HG03025 (cell line): ENCODE results near the gene CLIC1.

Experiments
- ATAC-seq: cut with Tn5 transposase; IDR thresholded peaks from one replicate; pipeline ENCODE4 v1.9.1; 2021; ENCODE audit warnings: mild to moderate bottlenecking, moderate library complexity; ENCODE audit not compliant: unreplicated experiment, low FRiP score

The CLIC1 gene

GRCh38 chr6:31736021-31736767 lies at the start of gene CLIC1:
TSS of gene CLIC1 (minus strand) at chr6:31736530. CDS start at chr6:31736300, 230 bp downstream.
- no peak for ATAC-seq

GRCh38 chr6:31785475-31785874 lies 49.1 kb upstream of the CLIC1 start:
- ATAC-seq: no peak

- ATAC-seq: no peak
Observed at GRCh38 chr6:31784098-31784925, 48.0 kb upstream of the CLIC1 start.

- no peak for ATAC-seq
Observed at GRCh38 chr6:31782126-31782855, 46.0 kb upstream of the CLIC1 start.

GRCh38 chr6:31781244-31782125 lies 45.2 kb upstream of the CLIC1 start:
- no peak for ATAC-seq

- no peak for ATAC-seq
Observed at GRCh38 chr6:31780507-31781243, 44.3 kb upstream of the CLIC1 start.

- ATAC-seq: no peak
Observed at GRCh38 chr6:31779908-31780307, 43.6 kb upstream of the CLIC1 start.

GRCh38 chr6:31778999-31779885 lies 42.9 kb upstream of the CLIC1 start:
- no peak for ATAC-seq

- ATAC-seq: no peak
Observed at GRCh38 chr6:31778193-31778592, 41.9 kb upstream of the CLIC1 start.

- no peak for ATAC-seq
Observed at GRCh38 chr6:31777667-31778050, 41.3 kb upstream of the CLIC1 start.

- no peak for ATAC-seq
Observed at GRCh38 chr6:31776989-31777666, 40.8 kb upstream of the CLIC1 start, which contains the start of gene VWA7. TSS of gene VWA7 (minus strand) at chr6:31777328. CDS start at chr6:31776779, 549 bp downstream.

GRCh38 chr6:31776485-31776988 lies 40.2 kb upstream of the CLIC1 start:
- no peak for ATAC-seq

GRCh38 chr6:31775633-31776484 lies 39.5 kb upstream of the CLIC1 start:
- no peak for ATAC-seq

GRCh38 chr6:31775184-31775583 lies 38.9 kb upstream of the CLIC1 start:
- ATAC-seq: no peak

- ATAC-seq: no peak
Observed at GRCh38 chr6:31771992-31772358, 35.6 kb upstream of the CLIC1 start.

- ATAC-seq: no peak
Observed at GRCh38 chr6:31770860-31771259, 34.5 kb upstream of the CLIC1 start.
